HG03457 (cell line): ENCODE measurements around the gene DEPDC4.
"Not testable (repeated sequence)": the region's sequence is repeated elsewhere in the genome, so short reads cannot be mapped to it uniquely, and the experiment has no call there.

Experiments used
- ATAC-seq: cut with Tn5 transposase; IDR thresholded peaks from one replicate; pipeline ENCODE4 v1.9.1; 2021; ENCODE audit warnings: moderate number of reproducible peaks; ENCODE audit not compliant: unreplicated experiment

Gene DEPDC4

GRCh38 chr12:100266835-100267602 lies at the start of gene DEPDC4, which contains the start of gene SCYL2:
Gene DEPDC4, minus strand, starts transcription at chr12:100267079. Its CDS starts 3 bp downstream, at chr12:100267076.
Gene SCYL2, plus strand, starts transcription at chr12:100267177. Its CDS starts 15,794 bp downstream, at chr12:100282971.
- peak; percentile 89 for ATAC-seq

GRCh38 chr12:100311317-100311716 lies 44.4 kb upstream of the DEPDC4 start:
- ATAC-seq, result no peak

- not testable (repeated sequence) for ATAC-seq
Measured at GRCh38 chr12:100308138-100308537, 41.3 kb upstream of the DEPDC4 start.

- ATAC-seq, result not testable (repeated sequence)
Measured at GRCh38 chr12:100304334-100304733, 37.5 kb upstream of the DEPDC4 start.

GRCh38 chr12:100303831-100304230 lies 37.0 kb upstream of the DEPDC4 start:
- ATAC-seq, result no peak

- ATAC-seq, result no peak
Measured at GRCh38 chr12:100302081-100302480, 35.2 kb upstream of the DEPDC4 start.

GRCh38 chr12:100295764-100296555 lies 29.1 kb upstream of the DEPDC4 start:
- ATAC-seq, result no peak

- ATAC-seq, result not testable (repeated sequence)
Measured at GRCh38 chr12:100294366-100294765, 27.5 kb upstream of the DEPDC4 start.

- ATAC-seq, result no peak
Measured at GRCh38 chr12:100293017-100293416, 26.1 kb upstream of the DEPDC4 start.

GRCh38 chr12:100290016-100290415 lies 23.1 kb upstream of the DEPDC4 start:
- ATAC-seq, result no peak

- ATAC-seq, result no peak
Measured at GRCh38 chr12:100289038-100289437, 22.2 kb upstream of the DEPDC4 start.

- not testable (repeated sequence) for ATAC-seq
Measured at GRCh38 chr12:100284556-100284955, 17.7 kb upstream of the DEPDC4 start.

GRCh38 chr12:100279607-100280244 lies 12.8 kb upstream of the DEPDC4 start:
- no peak for ATAC-seq

- ATAC-seq, result no peak
Measured at GRCh38 chr12:100279159-100279558, 12.3 kb upstream of the DEPDC4 start.

- ATAC-seq, result no peak
Measured at GRCh38 chr12:100274291-100274690, 7.4 kb upstream of the DEPDC4 start.

GRCh38 chr12:100273782-100274181 lies 6.9 kb upstream of the DEPDC4 start:
- no peak for ATAC-seq

- ATAC-seq, result no peak
Measured at GRCh38 chr12:100268835-100269564, 2.1 kb upstream of the DEPDC4 start.

GRCh38 chr12:100267603-100268281 lies 863 bp upstream of the DEPDC4 start:
- peak; percentile 14 for ATAC-seq

- peak; percentile 78 for ATAC-seq
Measured at GRCh38 chr12:100266585-100266834, 369 bp downstream of the DEPDC4 start.
